Inflammatory macrophage (primary cell): ENCODE data around the gene APOL1.
"Not testable (repeated sequence)": the region's sequence is repeated elsewhere in the genome, so short reads cannot be mapped to it uniquely, and the experiment has no call there.

ENCODE experiments used
- DNase-seq, 2 donors: peaks; one replicate each; pipeline ENCODE4 v3.0.0-alpha.2; 2020 to 2022
- total RNA-seq, 18 experiments: gene quantifications; one replicate each; lab custom pipeline; 2026; ENCODE audit warnings: mixed read lengths in 6 of 18, inconsistent platforms in 2 of 18; lab: John Stamatoyannopoulos, UW

APOL1 gene, protein sequence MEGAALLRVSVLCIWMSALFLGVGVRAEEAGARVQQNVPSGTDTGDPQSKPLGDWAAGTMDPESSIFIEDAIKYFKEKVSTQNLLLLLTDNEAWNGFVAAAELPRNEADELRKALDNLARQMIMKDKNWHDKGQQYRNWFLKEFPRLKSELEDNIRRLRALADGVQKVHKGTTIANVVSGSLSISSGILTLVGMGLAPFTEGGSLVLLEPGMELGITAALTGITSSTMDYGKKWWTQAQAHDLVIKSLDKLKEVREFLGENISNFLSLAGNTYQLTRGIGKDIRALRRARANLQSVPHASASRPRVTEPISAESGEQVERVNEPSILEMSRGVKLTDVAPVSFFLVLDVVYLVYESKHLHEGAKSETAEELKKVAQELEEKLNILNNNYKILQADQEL
- 12.6 to 82.7 (median 21.4) reads per million in 18 experiments for total RNA-seq

DNA sequence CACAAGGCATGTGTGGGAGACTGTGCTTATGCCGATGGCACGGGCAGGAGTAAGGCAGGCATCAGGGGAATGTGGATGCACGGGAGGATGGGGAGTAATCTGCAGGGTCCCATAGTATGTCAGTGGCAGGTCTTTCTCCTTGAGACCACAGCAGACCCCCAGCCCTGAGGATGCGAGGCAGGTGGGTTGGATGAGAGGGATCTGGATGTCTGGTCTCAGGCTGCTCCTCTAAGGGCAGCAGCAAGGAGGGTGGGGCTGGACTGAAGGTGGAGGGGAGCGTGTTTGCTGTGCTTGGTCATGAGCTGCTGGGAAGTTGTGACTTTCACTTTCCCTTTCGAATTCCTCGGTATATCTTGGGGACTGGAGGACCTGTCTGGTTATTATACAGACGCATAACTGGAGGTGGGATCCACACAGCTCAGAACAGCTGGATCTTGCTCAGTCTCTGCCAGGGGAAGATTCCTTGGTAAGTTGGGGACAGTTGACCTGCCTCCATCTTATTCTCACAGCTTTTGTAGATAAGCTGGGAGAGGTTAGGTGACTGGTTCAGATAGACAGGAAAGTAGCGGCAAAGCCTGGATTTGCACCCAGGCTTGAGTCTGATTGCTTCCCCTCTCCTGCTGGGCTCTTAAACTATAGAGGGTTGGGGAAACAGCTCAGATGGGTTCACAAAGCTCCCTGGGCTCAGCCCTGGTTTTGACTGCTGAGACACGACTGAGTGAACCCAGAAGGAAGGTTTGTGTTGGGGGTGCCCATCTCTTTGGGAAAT, at the start of gene APOL1:
TSS of gene APOL1 (plus strand) at position 380 of the 769 bp plus-strand sequence. CDS start 1,823 bp downstream, outside the sequence.
- peak; percentile 48 to 52 for DNase-seq

DNA sequence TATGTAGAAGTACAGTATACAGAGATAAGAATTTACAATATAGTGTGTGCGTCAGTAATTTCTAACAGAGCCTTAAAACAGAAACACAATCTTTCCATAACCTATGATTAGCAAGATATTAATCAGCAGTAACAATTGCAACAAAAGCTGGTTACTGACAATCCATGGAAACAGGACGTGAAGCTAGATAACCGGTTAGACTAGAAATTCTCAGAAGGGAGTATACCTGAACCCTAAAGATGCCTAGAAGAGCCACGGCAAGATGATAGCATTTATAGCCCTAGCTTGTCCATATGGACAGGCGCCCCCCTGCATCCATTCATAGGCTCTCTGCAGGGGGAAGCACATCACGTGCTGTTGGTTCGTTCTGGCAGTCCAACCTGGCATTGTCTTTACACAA, 49.5 kb upstream of the APOL1 start:
- not testable (repeated sequence) for DNase-seq

DNA sequence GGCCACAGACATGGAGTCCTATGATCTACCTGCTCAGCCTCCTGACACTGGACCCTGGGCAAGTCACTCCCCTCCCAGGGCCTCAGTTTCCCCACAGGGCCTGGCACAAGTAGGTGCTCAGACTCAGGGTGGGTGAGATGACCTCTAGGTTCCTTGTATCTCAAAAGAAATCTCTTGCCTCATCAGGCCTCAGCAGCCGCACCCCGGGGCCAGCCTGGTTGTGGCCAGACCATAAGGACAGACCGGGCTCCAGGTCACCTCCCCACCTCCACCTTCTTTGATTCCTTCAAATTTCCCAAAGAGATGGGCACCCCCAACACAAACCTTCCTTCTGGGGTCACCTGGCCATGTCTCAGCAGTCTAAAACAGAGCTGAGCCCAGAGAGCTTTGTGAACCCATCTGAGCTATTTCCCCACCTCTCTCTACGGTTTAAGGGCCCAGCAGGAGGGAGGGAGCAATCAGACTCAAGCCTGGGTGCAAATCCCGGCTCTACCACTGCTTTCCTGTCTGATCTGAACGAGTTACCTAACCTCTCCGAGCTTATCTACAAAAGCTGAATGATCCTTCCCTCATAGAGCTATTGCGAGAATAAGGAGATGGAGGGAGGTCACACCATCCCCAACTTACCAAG, 48.8 kb upstream of the APOL1 start:
- no peak for DNase-seq

DNA sequence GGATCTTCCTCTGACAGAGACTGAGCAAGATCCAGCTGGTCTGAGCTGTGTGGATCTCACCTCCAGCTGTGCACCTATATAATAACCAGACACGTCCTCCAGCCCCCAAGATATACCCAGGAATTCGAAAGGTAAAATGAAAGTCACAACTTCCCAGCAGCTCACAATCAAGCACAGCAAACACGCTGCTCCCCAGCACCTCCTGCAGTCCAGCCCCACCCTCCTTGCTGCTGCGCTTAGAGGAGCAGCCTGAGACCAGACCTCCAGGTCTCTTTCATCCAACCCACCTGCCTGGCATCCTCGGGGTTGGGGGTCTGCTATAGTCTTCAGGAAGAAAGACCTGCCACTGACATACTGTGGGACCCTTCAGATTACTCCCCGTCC, 48.3 kb upstream of the APOL1 start:
- DNase-seq, result no peak

DNA sequence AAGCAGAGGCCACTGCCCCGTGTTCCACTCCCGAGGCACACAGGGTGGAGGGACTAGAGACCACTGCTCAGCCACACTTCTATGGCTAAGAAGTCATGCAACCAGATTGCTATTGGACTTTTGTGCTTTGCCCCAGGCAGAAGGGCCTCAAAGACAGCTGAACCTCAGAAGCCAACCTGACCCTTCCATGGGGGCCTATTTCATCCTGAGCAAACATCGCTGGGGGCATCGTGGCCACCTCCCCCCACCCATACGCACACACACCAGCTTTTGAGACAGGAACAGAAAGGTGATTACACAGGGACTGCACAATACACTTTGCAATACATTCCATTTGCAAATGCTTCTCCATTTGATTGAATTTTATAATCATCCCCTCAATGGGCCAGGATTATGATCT, 47.4 kb upstream of the APOL1 start:
- not testable (repeated sequence) for DNase-seq

DNA sequence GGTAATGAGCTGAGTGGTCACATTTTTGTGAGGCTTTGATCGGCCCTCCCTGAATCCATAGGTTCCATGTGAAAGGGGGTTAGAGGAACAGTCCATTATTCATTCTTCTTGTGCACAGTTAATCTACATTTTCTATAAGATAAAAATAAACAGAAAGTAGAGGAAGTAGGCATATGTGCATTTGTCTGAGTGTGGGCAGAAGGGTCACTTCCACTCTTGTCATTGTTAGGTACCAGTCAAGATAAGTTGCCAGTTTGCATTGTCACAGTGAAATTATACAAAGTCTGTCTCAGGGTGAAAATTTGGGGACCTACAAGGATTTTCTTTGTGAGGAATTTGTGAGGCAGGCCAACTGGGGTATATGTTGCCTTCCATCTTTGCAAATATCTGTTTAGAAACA, 46.7 kb upstream of the APOL1 start:
- DNase-seq, result peak; percentile 39 to 66

DNA sequence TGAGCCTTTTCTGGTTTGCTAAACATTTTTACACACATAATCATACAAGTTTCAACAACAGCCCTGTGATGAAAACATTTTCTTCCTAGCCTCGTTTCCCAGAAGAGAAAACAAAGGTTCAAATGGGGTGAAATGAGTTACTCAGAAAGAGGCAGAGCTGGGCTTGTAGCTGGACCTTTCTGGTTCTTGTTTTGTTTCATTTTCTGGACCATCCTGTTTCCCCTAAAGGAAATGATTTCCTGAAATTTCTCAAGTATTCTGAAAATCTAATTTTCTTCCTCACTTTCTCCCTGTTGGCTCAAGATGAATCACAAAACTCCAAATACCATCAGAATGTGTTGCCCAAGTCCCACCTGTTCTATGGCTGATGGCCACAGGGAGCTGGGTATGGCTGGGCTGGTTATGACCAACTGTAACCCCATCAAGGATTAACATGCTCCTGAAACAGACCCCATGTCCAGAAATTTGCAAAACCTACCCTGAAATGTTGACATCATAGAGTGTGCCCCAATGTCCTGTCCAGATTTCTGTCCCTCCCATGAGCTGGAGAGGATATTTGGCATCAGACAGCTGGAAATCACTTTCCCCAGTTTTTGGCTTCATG, 44.7 kb upstream of the APOL1 start:
- no peak for DNase-seq

DNA sequence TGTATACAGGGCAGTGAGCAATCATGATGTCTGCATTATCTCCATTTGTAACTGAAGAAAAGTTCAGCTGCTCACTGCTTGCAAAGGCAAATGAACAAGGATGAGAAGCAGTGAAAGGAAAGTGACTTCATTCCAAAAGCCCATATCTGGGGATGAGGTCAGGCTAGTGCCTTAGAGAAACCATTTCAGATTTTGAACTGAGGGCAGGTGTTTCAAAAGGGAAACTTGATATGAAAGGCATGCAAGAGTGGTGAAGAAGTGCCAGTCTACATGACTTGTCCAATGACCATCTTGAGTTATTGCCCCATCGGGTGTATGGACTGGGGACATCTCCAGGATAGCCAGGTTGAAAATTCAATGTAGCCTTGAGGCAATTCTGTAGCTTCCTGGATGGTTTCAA, 44.0 kb upstream of the APOL1 start:
- no peak for DNase-seq

DNA sequence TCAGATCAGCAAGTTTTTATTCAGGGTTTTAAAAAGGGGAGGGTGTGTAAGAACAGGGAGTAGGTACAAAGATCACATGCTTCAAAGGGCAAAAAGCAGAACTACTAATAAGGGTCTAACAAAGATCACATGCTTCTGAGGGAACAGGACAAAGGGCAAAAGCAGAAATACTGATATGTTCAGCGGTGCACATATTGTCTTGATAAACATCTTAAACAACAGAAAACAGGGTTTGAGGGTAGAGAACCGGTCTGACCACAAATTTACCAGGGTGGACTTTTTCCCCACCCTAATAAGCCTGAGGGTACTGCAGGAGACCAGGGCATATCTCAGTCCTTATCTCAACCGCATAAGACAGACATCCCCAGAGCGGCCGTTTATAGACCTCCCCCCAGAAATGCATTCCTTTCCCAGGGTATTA, 43.4 kb upstream of the APOL1 start:
- DNase-seq, result peak in 1 of 2 donors; percentile 33

DNA sequence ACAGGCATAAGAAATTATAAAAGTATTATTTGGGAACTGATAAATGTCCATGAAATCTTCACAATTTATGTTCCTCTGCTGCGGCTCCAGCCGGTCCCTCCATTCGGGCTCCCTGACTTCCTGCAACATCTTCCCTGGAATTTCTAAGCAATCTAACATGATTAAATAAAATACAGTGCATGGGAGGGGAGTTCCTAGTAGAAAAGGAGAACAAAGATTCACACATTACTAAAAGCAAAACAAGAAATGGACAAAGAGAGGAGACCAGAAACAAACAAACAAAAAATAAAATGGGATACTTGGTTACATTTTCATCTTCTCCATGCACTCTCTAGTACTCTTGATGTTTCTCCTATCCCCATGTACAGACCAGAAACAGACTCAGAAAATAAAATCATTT, 42.7 kb upstream of the APOL1 start:
- DNase-seq, result peak in 1 of 2 donors; percentile 46

DNA sequence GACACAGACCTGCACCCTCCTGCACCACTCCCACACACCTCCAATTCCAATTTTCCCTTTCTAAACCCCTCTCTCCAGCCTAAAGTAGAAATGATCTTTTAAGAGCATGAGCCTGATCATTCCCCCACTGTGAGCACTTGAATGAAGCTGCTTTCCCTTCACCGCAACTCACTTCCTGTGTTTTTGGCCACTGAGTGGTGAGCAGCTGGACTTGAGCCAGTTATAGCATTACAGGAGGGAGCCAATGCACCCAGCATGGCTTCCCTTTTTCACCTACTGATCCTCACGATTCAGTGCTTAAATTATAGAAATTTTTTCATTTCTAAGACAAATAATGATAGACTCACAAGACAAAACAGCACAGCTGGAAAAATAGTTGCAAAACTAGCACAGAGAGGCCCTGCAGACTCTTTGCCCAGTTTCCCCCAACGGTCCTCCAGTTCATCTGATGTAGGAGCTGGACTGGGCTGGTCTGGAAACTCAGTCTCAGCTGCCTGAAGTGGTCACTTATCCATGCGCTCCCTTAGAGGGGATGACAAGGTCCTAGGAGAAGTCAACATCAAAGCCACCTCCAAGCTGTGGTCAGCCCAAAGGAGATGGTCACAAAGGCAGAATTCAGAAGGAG, 41.6 kb upstream of the APOL1 start:
- DNase-seq, result peak; percentile 66 to 73

DNA sequence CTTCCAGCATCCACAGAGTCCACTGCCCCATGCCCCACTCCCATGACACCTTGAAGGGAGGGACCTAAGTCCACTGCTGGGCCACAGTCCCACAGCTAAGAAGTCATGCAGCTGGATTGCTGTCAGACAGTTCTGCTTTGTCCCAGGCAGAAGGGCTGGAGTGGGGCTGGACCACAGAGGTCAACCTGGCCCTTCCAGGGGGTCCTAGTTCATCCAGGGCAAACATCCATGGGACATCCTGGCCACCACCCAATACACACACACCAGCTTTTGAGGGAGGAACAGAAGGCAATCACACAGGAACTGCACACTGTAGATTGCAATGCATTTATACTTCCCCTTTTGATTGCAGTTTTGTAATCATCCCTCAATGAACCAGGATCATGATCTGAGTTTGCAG, 40.0 kb upstream of the APOL1 start:
- DNase-seq, result peak; percentile 60 to 71

DNA sequence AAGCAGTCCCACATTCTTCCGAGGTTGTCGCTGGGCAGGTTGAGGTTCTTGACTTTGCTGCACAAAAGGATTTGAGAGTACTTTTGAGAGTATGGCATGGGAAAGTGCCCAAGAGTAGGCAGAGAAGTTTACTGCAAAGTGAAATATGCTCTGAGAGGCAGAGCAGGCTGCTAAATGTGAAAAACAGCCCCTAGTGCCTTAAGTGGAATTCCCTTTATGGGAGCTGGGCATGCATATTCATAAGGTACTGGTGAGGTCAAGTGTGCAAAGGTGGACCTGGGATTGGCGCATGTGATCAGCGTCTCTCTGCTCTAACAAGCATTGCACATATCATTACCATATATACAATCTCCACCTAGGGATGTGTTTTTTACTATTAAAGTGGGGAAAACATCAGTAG, 39.3 kb upstream of the APOL1 start:
- DNase-seq, result no peak

DNA sequence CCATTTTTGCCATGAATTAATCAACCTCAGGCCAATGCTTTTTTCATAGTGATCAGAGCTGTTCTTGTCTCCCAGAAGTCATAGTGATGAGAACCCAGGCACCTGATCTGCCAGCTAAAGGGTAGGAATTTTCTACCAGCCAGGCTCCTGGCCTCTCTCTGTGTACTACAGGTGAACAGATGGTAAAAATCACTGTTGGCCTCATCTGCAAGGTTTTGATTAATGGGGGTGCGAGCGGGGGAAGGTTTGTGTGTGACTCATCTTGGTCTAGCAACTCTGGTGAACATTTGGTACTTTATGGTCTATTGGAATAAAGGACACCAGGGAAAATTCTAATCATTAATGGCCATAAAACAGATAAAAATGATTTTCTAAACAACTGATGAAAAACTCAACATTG, 37.0 kb upstream of the APOL1 start:
- no peak for DNase-seq

DNA sequence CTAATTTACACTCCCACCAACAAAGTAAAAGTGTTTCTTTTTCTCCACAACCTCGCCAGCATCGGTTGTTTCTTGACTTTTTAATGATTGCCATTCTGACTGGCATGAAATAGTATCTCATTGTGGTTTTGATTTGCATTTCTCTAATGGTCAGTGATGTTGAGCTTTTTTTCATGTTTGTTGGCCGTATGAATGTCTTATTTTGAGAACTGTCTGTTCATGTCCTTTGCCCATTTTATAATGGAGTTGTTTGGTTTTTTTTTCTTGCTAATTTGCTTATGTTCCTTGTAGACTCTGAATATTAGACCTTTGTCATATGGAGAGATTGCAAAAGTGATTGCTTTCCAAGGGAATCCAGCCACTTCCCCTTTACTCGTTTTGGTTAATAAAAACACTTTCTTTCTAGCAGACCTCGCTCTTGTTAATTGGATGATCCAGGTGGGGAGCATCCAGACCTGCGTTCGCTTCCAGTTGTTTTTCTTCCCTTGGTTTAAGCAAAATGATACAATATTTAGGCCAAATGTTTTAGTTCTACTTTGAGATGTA, 34.2 kb upstream of the APOL1 start:
- peak in 1 of 2 donors; percentile 61 for DNase-seq

DNA sequence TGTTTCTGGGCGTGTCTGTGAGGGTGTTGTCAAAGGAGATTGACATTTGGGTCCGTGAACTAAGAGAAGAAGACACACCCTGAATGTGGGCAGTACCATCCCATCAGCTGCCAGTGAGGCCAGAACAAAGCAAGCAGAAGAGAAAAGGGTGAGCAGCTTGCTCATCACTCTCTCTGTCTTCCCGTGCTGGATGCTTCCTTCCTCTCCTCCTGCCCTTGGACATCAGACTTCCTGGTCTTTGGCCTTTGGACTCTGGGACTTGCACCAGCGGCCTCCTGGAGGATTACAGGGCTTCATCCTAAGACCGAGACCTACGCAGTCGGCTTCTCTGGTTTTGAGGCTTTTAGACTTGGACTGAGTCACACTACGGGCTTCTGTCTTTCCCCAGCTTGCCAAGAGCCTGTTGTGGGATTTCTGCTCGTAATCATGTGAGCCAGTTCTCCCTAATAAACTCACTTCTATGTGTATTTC, 32.4 kb upstream of the APOL1 start:
- DNase-seq, result peak; percentile 43 to 77

DNA sequence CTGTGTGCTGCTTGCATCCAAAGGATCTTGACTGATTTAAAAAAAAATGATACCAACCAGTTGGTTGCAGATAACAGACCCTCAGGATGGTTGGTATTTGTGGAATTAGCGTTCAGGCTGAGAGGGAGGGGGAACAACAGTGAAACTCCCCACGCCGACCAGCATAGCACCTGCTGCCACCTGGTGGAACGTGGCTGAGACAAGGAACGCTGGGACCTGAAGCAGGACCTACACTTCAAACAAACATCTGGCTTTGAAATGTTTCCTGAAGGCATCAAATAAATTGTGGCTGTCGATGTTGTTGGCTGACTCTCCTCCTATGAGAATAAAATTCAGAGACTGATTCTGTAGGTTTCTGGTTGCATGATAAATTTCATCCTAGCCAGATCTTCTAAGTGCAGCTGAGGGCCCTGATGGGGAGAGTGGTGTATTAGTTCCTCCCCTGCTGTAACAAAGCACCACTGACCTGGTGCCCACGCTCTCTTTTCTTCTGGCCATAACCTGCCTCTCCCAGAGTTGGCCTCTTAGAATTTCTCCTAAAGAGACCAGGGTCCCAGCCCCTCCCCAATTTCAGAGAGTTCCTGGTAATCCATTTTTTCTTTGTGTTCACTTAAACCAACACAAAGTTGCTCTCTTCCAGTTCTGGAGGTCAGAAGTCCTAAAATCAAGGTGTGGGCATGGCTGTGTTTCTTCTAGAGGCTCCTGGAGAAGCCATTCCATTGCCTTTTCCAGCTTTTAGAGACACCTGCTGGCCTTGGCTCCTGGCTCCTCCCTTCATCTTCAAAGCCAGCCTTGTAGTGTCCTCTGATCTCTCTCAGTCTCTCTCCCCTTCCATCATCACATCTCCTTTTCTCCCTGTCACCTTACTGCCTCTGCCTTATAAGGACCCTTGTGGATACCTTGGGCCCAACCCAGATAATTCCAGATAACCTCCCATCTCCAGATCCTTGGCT, 30.9 kb upstream of the APOL1 start:
- DNase-seq, result peak; percentile 33 to 38

DNA sequence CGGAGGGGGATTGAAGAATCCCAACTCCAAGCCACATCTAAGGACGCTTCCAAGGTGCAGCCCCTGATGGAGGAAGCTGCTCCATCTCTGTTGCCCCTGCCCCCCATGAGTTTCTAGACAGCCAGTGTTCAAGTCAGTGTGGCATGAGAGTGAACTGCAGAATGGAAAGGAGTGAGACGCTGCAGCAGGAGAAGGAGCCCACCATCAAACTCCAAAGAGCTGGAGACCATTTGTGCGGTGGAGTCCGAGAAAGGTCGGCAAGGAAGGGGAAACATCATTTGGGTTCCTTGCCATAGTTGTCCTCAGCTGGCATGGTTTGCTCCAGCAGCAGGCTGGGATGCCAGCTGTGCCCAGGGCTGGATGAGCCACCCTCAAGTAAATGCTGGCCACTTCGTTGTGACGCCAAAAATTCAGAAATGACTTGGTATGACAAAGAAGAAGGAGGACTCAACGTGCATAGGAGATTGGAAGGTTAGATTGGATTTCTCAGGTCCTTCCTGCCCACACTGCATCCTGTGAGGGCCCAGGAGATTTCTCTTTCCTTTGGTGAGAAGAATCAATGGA, 30.0 kb upstream of the APOL1 start:
- DNase-seq, result no peak

DNA sequence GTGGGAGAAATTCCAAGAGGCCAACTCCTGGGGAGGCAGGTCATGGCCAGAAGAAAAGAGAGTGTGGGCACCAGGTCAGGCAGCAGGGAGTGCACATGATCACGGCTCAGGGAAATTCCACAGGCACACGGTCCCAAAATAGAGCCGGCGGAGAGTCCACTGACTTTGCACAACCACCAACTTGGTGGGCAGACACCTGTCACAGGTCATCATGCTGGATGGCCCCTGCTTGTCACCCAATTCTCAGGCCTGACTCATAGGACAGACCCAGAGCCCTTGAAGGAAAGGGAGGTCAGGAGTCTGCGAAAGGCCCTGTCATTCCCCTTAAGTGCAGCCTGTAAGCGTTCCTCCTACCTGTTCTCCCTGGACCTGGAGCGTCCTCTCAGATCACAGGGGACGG, 29.4 kb upstream of the APOL1 start:
- no peak for DNase-seq

DNA sequence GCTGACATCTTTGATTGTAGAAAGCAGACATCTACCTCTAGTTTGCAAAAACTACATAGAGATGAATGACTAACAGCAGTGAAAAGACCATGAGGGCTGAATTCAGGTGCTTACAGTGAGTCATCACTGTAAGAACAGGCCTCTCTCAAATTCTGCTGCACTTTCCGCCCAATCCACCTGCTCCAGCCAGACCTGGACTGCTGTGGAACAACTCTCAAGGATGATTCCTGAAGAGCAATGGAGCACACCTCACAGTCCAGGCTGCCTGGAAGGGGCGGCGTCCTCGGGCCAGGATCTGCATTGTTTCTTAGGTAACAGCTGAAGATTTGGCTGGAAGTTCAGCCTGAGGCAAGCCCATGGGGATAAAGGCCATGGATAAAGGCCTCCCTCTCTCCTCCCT, 28.7 kb upstream of the APOL1 start:
- no peak for DNase-seq
